HepG2 (cell line): Measurements from ENCODE around the gene RAB3C. TPM values are rescaled to one million over a fixed set of nuclear protein-coding genes. Genes with fewer than 3 reads are reported as not detected.
A peak's percentile ranks its signal among the peaks of the same experiment; 100 is the strongest.

ENCODE experiments used
- EEA1 ChIP-seq: sonication (generic); formaldehyde crosslinking; IDR thresholded peaks from 2 replicates; pipeline ENCODE4 v1.5.1; 2020; ENCODE audit warnings: mild to moderate bottlenecking, missing genetic modification reagents, borderline replicate concordance
- KDM4B ChIP-seq: sonication (generic); formaldehyde crosslinking; IDR thresholded peaks from 2 replicates; pipeline ENCODE4 v1.4.0; 2020; ENCODE audit warnings: missing genetic modification reagents
- KLF13 ChIP-seq: sonication (generic); formaldehyde crosslinking; IDR thresholded peaks from 2 replicates; pipeline ENCODE4 v1.4.0; 2020; ENCODE audit warnings: mild to moderate bottlenecking, missing genetic modification reagents
- KMT2B ChIP-seq: IDR thresholded peaks from 2 replicates; pipeline ENCODE4 v1.6.1; 2016; ENCODE audit warnings: missing genetic modification reagents, missing compliant biosample characterization
- PITX1 ChIP-seq: sonication (generic); formaldehyde crosslinking; IDR thresholded peaks from 2 replicates; pipeline ENCODE4 v1.5.1; 2020; ENCODE audit warnings: mild to moderate bottlenecking, missing genetic modification reagents
- SP1 ChIP-seq, 2 experiments: fragments of 450-650 bp in 1 of 2; sonication (generic) in 1 of 2; formaldehyde crosslinking in 1 of 2; IDR thresholded peaks; 2 replicates each; pipeline versions ENCODE4 v1.4.0 to v1.6.1; 2016 to 2020; ENCODE audit warnings: missing genetic modification reagents in 1 of 2
- ZNF138 ChIP-seq: sonication (generic); formaldehyde crosslinking; IDR thresholded peaks from 2 replicates; pipeline ENCODE4 v1.5.0; 2020; ENCODE audit warnings: mild to moderate bottlenecking, low read depth, missing genetic modification reagents
- ZNF501 ChIP-seq: sonication (generic); formaldehyde crosslinking; IDR thresholded peaks from 2 replicates; pipeline ENCODE4 v1.5.1; 2020; ENCODE audit warnings: mild to moderate bottlenecking, moderate library complexity, missing genetic modification reagents
- polyA plus RNA-seq, 8 experiments: library from polyadenylated mRNA; depleted of rRNA in 3 of 8; stranded (reverse) in 7 of 8; unstranded in 1 of 8; fragments of >200 nt; fragmentation: Illumina TruSeq in 4 of 8; extraction: Trizol in 4 of 8; gene quantifications; 2 replicates each; pipeline versions ENCODE4 v1.2.1 to v1.2.3, GENCODE V29; 2011 to 2016; ENCODE audit warnings: low read depth in 4 of 8, missing spikeins in 1 of 8, mixed read lengths in 1 of 8; ENCODE audit not compliant: insufficient read depth in 1 of 8
- total RNA-seq, 5 experiments: library from RNA; depleted of rRNA; stranded (reverse); fragments of >200 nt; fragmentation: Illumina TruSeq; extraction: Trizol; gene quantifications; 2 replicates each; pipeline ENCODE4 v1.2.3, GENCODE V29; 2016; ENCODE audit warnings: low read depth in 1 of 5
- TF ChIP-seq, protein P1 (sequence below): sonication (generic); formaldehyde crosslinking; IDR thresholded peaks from 2 replicates; pipeline ENCODE4 v1.4.0; 2020; ENCODE audit warnings: mild to moderate bottlenecking, missing genetic modification reagents
- TF ChIP-seq, protein P2 (sequence below), 2 experiments: IDR thresholded peaks; 2 replicates each; pipeline ENCODE4 v1.6.1; 2011 to 2012; ENCODE audit warnings: low read length in 2 of 2, borderline replicate concordance in 1 of 2, low read depth in 1 of 2, mild to moderate bottlenecking in 1 of 2, moderate library complexity in 1 of 2
- TF ChIP-seq, protein P3 (sequence below): IDR thresholded peaks from 2 replicates; pipeline ENCODE4 v1.6.1; 2016; ENCODE audit warnings: mild to moderate bottlenecking
- TF ChIP-seq, protein P4 (sequence below): sonication (generic); formaldehyde crosslinking; IDR thresholded peaks from 2 replicates; pipeline ENCODE4 v1.5.0; 2020; ENCODE audit warnings: mild to moderate bottlenecking, low read depth, missing genetic modification reagents, borderline replicate concordance

The RAB3C gene
- total and polyA plus RNA-seq, 2 of the 13 experiments (the other 11 are each of a cell fraction or from before 2014, with no cell fraction given) = not detected

DNA sequence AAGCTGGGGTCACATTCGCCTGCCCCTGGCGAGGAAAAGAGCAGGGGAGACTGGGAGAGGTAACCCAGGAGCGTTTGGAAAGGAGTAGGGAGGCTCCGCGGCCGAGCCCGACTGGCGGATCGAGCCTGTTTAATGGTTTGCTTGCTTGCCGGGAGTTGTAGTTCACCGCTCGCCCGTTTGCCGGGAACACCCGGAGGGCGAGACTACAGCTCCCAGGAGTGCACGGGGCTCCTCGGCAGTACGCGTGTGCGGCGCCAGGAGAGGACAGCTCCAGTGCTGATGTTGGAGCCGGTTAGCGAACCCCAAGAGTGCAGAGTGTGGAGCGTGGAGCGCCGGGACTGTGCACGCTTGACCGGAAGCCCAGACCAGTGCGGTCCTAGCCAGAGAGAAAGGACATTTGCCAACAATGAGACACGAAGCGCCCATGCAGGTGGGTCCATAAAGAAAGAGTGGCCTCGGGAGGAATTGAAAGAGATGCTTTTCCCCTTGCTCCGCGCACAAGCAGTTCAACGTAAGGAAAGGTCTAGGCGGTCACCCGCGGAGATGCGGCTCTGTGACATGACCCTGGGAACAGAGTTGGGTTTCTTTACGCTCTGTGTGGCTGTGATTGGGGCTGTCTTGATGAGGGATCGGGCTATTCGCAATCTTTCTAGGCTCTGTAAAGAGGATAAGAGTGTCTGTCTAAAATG is at the start of gene RAB3C (continued):
- TF ChIP-seq, protein P1, sequence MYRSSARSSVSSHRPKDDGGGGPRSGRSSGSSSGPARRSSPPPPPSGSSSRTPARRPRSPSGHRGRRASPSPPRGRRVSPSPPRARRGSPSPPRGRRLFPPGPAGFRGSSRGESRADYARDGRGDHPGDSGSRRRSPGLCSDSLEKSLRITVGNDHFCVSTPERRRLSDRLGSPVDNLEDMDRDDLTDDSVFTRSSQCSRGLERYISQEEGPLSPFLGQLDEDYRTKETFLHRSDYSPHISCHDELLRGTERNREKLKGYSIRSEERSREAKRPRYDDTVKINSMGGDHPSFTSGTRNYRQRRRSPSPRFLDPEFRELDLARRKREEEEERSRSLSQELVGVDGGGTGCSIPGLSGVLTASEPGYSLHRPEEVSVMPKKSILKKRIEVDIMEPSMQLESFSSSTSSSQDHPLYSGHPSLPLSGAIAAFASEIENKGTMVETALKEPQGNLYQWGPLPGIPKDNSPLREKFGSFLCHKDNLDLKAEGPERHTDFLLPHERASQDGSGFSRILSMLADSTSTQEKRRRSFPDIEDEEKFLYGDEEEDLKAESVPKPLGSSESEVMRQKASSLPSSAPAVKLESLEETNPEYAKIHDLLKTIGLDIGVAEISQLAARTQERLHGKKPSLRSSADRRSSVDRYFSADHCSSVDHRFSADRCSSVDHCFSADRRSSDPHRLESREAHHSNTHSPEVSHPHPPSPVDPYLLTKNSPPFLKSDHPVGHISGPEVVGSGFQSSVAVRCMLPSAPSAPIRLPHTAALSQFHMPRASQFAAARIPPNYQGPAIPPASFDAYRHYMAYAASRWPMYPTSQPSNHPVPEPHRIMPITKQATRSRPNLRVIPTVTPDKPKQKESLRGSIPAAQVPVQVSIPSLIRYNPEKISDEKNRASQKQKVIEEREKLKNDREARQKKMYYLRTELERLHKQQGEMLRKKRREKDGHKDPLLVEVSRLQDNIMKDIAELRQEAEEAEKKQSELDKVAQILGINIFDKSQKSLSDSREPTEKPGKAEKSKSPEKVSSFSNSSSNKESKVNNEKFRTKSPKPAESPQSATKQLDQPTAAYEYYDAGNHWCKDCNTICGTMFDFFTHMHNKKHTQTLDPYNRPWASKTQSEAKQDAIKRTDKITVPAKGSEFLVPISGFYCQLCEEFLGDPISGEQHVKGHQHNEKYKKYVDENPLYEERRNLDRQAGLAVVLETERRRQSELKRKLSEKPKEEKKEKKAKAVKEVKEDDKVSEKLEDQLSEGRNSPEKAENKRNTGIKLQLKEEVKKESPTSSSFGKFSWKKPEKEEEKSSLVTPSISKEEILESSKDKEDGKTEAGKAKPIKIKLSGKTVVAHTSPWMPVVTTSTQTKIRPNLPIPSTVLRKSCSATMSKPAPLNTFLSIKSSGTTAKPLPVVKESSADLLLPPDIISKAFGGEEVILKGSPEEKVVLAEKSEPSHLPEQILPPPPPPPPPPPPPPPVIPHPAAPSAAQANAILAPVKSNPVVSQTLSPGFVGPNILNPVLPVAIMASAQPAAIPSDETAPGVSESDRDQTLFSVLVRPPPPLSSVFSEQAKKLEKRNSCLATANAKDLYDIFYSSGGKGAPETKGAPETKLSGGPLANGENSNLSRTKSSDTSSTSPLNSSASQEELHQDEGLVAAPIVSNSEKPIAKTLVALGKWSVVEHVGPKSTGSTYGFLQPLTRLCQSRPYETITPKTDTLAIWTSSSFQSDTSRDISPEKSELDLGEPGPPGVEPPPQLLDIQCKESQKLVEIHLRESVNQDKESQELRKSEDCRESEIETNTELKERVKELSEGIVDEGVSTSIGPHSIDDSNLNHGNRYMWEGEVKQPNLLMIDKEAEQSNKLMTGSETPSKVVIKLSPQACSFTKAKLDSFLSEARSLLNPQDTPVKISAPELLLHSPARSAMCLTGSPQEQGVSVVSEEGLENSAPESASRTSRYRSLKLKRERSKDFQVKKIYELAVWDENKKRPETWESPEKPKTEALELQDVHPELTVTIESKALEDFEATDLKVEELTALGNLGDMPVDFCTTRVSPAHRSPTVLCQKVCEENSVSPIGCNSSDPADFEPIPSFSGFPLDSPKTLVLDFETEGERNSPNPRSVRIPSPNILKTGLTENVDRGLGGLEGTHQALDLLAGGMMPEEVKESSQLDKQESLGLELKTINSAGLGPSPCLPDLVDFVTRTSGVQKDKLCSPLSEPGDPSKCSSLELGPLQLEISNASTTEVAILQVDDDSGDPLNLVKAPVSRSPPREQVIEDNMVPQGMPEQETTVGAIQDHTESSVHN (CRISPR knock-in tag) = no peak
- TF ChIP-seq, protein P2, sequence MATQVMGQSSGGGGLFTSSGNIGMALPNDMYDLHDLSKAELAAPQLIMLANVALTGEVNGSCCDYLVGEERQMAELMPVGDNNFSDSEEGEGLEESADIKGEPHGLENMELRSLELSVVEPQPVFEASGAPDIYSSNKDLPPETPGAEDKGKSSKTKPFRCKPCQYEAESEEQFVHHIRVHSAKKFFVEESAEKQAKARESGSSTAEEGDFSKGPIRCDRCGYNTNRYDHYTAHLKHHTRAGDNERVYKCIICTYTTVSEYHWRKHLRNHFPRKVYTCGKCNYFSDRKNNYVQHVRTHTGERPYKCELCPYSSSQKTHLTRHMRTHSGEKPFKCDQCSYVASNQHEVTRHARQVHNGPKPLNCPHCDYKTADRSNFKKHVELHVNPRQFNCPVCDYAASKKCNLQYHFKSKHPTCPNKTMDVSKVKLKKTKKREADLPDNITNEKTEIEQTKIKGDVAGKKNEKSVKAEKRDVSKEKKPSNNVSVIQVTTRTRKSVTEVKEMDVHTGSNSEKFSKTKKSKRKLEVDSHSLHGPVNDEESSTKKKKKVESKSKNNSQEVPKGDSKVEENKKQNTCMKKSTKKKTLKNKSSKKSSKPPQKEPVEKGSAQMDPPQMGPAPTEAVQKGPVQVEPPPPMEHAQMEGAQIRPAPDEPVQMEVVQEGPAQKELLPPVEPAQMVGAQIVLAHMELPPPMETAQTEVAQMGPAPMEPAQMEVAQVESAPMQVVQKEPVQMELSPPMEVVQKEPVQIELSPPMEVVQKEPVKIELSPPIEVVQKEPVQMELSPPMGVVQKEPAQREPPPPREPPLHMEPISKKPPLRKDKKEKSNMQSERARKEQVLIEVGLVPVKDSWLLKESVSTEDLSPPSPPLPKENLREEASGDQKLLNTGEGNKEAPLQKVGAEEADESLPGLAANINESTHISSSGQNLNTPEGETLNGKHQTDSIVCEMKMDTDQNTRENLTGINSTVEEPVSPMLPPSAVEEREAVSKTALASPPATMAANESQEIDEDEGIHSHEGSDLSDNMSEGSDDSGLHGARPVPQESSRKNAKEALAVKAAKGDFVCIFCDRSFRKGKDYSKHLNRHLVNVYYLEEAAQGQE (IDR thresholded peaks at IDR 0.05; ENCODE audit: borderline replicate concordance in 1 of 2, low read depth in 1 of 2, low read length in 2 of 2) = peak; percentile 85 to 95
- no peak for TF ChIP-seq KLF13 (CRISPR knock-in tag)
- no peak for TF ChIP-seq PITX1 (CRISPR knock-in tag)
- TF ChIP-seq ZNF501 (CRISPR knock-in tag) = peak; percentile 91
- no peak for TF ChIP-seq SP1 (IDR thresholded peaks at IDR 0.05)
- TF ChIP-seq SP1 (CRISPR knock-in tag; IDR thresholded peaks at IDR 0.05) = 0 out of 2 replicates have a peak, but pooled peaks have one; percentile 19
- no peak for TF ChIP-seq KMT2B (CRISPR knock-in tag)
- TF ChIP-seq, protein P3, sequence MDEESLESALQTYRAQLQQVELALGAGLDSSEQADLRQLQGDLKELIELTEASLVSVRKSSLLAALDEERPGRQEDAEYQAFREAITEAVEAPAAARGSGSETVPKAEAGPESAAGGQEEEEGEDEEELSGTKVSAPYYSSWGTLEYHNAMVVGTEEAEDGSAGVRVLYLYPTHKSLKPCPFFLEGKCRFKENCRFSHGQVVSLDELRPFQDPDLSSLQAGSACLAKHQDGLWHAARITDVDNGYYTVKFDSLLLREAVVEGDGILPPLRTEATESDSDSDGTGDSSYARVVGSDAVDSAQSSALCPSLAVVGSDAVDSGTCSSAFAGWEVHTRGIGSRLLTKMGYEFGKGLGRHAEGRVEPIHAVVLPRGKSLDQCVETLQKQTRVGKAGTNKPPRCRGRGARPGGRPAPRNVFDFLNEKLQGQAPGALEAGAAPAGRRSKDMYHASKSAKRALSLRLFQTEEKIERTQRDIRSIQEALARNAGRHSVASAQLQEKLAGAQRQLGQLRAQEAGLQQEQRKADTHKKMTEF (CRISPR knock-in tag) = peak; percentile 56; the same call in 1 of the 2 replicates
- no peak for TF ChIP-seq ZNF138 (CRISPR knock-in tag)
- 0 out of 2 replicates have a peak, but pooled peaks have one; percentile 63 for TF ChIP-seq KDM4B (CRISPR knock-in tag)
- no peak for TF ChIP-seq EEA1 (CRISPR knock-in tag)
- TF ChIP-seq, protein P4, sequence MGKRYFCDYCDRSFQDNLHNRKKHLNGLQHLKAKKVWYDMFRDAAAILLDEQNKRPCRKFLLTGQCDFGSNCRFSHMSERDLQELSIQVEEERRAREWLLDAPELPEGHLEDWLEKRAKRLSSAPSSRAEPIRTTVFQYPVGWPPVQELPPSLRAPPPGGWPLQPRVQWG (CRISPR knock-in tag) = no peak
